ENCODE data around the gene FABP3.

FABP3 gene

DNA sequence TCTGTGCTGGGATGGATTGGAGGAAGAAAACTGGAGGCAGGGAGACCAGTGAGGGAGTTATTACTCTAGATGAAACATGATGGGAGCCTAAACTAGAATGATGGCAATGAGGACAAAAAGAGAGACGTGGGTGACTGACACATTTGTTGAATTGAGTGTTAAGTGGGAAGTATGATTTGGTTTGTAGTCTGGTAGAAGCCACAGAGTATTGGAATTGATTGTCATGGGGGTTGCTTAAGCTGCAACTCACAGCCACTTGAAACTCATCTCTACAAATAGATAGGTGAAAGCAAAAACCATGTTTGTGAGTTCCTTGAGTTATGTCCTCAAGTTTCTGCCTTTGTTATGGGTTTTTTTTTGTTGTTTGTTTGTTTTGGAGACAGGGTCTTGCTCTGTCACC, 28.4 kb downstream of the FABP3 start:
- TF ChIP-seq EZH2 (optimal IDR thresholded peaks at IDR 0.05; ENCODE audit: low read depth, low read length) = no peak
- TF ChIP-seq EZH2phosphoT487 (IDR thresholded peaks at IDR 0.05; ENCODE audit: low read length) = no peak
- TF ChIP-seq, protein P1, sequence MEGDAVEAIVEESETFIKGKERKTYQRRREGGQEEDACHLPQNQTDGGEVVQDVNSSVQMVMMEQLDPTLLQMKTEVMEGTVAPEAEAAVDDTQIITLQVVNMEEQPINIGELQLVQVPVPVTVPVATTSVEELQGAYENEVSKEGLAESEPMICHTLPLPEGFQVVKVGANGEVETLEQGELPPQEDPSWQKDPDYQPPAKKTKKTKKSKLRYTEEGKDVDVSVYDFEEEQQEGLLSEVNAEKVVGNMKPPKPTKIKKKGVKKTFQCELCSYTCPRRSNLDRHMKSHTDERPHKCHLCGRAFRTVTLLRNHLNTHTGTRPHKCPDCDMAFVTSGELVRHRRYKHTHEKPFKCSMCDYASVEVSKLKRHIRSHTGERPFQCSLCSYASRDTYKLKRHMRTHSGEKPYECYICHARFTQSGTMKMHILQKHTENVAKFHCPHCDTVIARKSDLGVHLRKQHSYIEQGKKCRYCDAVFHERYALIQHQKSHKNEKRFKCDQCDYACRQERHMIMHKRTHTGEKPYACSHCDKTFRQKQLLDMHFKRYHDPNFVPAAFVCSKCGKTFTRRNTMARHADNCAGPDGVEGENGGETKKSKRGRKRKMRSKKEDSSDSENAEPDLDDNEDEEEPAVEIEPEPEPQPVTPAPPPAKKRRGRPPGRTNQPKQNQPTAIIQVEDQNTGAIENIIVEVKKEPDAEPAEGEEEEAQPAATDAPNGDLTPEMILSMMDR (IDR thresholded peaks at IDR 0.05; ENCODE audit: low read length) = no peak
- Histone ChIP-seq H3K4me1 (ENCODE audit: low read length) (no peaks in the 10 kb centered on the region), H3K27me3 (replicated peaks; ENCODE audit: insufficient read depth, low read length) (no peaks in the 10 kb centered on the region), H3K36me3 (replicated peaks; ENCODE audit: insufficient read depth, low read length) (no peaks in the 10 kb centered on the region), H3F3A (ENCODE audit: insufficient read depth, low read length) (no peaks in the 10 kb centered on the region), H3K9ac (ENCODE audit: low read length) (no peak overlapping the region), H3K9me2 (replicated peaks; ENCODE audit: insufficient read depth, low read length) (no peaks in the 10 kb centered on the region), H3K27ac (ENCODE audit: low read length) (no peak overlapping the region), H3K79me2 (ENCODE audit: low read length) (no peaks in the 10 kb centered on the region), H3K4me3 (ENCODE audit: low read length) (no peak overlapping the region), H3K4me2 (ENCODE audit: low read depth, low read length) (no peak overlapping the region), H2AFZ (ENCODE audit: low read length) (no peak overlapping the region), H3K9me3 (replicated peaks; ENCODE audit: insufficient read depth, low read length) (no peaks in the 10 kb centered on the region), H4K20me1 (ENCODE audit: insufficient read depth, low read length) (no peaks in the 10 kb centered on the region)
- DNase-seq = no peak

GRCh38 chr1:31336687-31337467, 36.0 kb downstream of the FABP3 start:
- H3K4me3 ChIP-seq (ENCODE audit: low read length) = no peak overlapping the region
- no peak overlapping the region for H2AFZ ChIP-seq (ENCODE audit: low read length)
- no peaks in the 10 kb centered on the region for H3F3A ChIP-seq (ENCODE audit: insufficient read depth, low read length)
- DNase-seq = no peak
- H3K9me3 ChIP-seq (replicated peaks; ENCODE audit: insufficient read depth, low read length) = no peaks in the 10 kb centered on the region
- H3K4me1 ChIP-seq (ENCODE audit: low read length) = no peaks in the 10 kb centered on the region
- H4K20me1 ChIP-seq (ENCODE audit: insufficient read depth, low read length) = no peaks in the 10 kb centered on the region
- no peak overlapping the region for H3K9ac ChIP-seq (ENCODE audit: low read length)
- H3K4me2 ChIP-seq (ENCODE audit: low read depth, low read length) = no peak overlapping the region
- H3K27ac ChIP-seq (ENCODE audit: low read length) = no peak overlapping the region
- H3K79me2 ChIP-seq (ENCODE audit: low read length) = no peaks in the 10 kb centered on the region
- TF ChIP-seq EZH2 (optimal IDR thresholded peaks at IDR 0.05; ENCODE audit: low read depth, low read length) = no peak
- no peak for TF ChIP-seq EZH2phosphoT487 (IDR thresholded peaks at IDR 0.05; ENCODE audit: low read length)
- TF ChIP-seq, protein P1 (IDR thresholded peaks at IDR 0.05; ENCODE audit: low read length) = no peak
- no peaks in the 10 kb centered on the region for H3K36me3 ChIP-seq (replicated peaks; ENCODE audit: insufficient read depth, low read length)
- no peaks in the 10 kb centered on the region for H3K9me2 ChIP-seq (replicated peaks; ENCODE audit: insufficient read depth, low read length)
- no peaks in the 10 kb centered on the region for H3K27me3 ChIP-seq (replicated peaks; ENCODE audit: insufficient read depth, low read length)

- Histone ChIP-seq H3K9me3 (replicated peaks; ENCODE audit: insufficient read depth, low read length) (no peaks in the 10 kb centered on the region), H3K4me3 (ENCODE audit: low read length) (no peak overlapping the region), H3K9me2 (replicated peaks; ENCODE audit: insufficient read depth, low read length) (no peaks in the 10 kb centered on the region), H4K20me1 (ENCODE audit: insufficient read depth, low read length) (no peaks in the 10 kb centered on the region), H3K27me3 (replicated peaks; ENCODE audit: insufficient read depth, low read length) (no peaks in the 10 kb centered on the region), H3K79me2 (ENCODE audit: low read length) (no peaks in the 10 kb centered on the region), H3K27ac (ENCODE audit: low read length) (no peak overlapping the region), H3K4me1 (ENCODE audit: low read length) (no peaks in the 10 kb centered on the region), H2AFZ (ENCODE audit: low read length) (no peak overlapping the region), H3K36me3 (replicated peaks; ENCODE audit: insufficient read depth, low read length) (no peaks in the 10 kb centered on the region), H3K9ac (ENCODE audit: low read length) (no peak overlapping the region), H3F3A (ENCODE audit: insufficient read depth, low read length) (no peaks in the 10 kb centered on the region), H3K4me2 (ENCODE audit: low read depth, low read length) (no peak overlapping the region)
- peak; percentile 51 for DNase-seq
- TF ChIP-seq, protein P1 (IDR thresholded peaks at IDR 0.05; ENCODE audit: low read length) = peak; percentile 49
- no peak for TF ChIP-seq EZH2 (optimal IDR thresholded peaks at IDR 0.05; ENCODE audit: low read depth, low read length)
- TF ChIP-seq EZH2phosphoT487 (IDR thresholded peaks at IDR 0.05; ENCODE audit: low read length) = no peak
These were observed 37.9 kb downstream of the FABP3 start for GRCh38 chr1:31335007-31335406.

All from MM.1S (cell line).